ENCODE results near the gene CTNNA3. TPM values are rescaled to one million over a fixed set of nuclear protein-coding genes. Genes with fewer than 3 reads are reported as not detected.

Gene CTNNA3
- total RNA-seq, 2 donors from 2014 or later, result 3.2 to 7.2 TPM

DNA sequence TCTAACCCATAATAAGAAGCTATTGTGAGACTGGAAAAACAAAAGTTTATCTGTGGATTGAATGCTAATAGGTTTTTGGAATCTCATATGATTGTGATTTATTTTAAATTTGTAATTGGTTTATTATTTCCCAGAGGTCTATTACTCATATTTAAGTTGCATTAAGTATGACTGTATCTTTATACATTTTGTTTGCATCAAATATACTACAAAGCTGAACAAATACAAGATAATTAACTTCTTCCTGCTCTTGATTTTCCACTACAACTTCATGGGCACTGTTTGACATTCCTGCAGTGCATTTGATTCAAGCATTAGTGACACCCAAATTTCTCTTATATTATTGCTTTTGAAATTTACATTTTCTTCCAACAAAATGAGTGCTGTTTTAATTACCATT lies 1073.9 kb downstream of the CTNNA3 start:
- H3K36me3 ChIP-seq (ENCODE audit: control insufficient read depth, insufficient read depth, low read length), result no peaks in the 10 kb centered on the region
- no peaks in the 10 kb centered on the region for H3K36me3 Mint-ChIP-seq (ENCODE audit: low read depth)
- H3K4me1 ChIP-seq (ENCODE audit: control insufficient read depth, insufficient read depth, low read length), result no peaks in the 10 kb centered on the region
- H3K9me3 ChIP-seq (ENCODE audit: control insufficient read depth, low read length), result no peaks in the 10 kb centered on the region
- H3K9me3 Mint-ChIP-seq, result no peaks in the 10 kb centered on the region
- H3K27me3 Mint-ChIP-seq (ENCODE audit: insufficient read depth), result no peaks in the 10 kb centered on the region
- DNase-seq, result no peak
- H3K4me3 Mint-ChIP-seq, result no peak overlapping the region
- no peaks in the 10 kb centered on the region for H3K27me3 ChIP-seq (ENCODE audit: control insufficient read depth, insufficient read depth, low read length, poor library complexity, severe bottlenecking)
- no peak overlapping the region for H3K9ac ChIP-seq (ENCODE audit: extremely low read depth, low read length, poor library complexity, severe bottlenecking)
- no peak overlapping the region for H3K27ac ChIP-seq (ENCODE audit: low read depth, low read length)
- TF ChIP-seq, protein P1, sequence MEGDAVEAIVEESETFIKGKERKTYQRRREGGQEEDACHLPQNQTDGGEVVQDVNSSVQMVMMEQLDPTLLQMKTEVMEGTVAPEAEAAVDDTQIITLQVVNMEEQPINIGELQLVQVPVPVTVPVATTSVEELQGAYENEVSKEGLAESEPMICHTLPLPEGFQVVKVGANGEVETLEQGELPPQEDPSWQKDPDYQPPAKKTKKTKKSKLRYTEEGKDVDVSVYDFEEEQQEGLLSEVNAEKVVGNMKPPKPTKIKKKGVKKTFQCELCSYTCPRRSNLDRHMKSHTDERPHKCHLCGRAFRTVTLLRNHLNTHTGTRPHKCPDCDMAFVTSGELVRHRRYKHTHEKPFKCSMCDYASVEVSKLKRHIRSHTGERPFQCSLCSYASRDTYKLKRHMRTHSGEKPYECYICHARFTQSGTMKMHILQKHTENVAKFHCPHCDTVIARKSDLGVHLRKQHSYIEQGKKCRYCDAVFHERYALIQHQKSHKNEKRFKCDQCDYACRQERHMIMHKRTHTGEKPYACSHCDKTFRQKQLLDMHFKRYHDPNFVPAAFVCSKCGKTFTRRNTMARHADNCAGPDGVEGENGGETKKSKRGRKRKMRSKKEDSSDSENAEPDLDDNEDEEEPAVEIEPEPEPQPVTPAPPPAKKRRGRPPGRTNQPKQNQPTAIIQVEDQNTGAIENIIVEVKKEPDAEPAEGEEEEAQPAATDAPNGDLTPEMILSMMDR (conservative IDR thresholded peaks at IDR 0.05), result no peak
- H3K27ac Mint-ChIP-seq, result no peak overlapping the region
- no peak overlapping the region for H3K4me3 ChIP-seq (ENCODE audit: low read length)
- no peaks in the 10 kb centered on the region for H3K4me1 Mint-ChIP-seq

DNA sequence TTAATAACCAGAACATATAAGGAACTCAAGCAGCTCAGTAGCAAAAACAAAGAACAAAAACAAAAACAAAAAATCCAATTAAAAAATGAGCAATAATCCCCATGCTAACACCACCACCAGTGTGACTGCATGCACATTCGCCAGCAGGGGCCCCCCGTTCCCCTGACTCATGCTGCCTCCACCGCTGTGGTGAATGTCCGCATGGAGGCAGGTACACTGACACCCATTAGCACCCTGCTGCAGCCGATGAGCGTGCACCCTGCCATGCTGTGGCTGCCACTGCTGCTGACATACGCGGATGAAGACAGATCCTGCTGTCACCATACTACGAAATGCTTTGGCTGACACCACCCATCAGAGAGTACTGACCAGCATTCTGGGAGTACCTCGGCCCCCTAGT lies 1091.8 kb downstream of the CTNNA3 start:
- no peak overlapping the region for H3K4me3 ChIP-seq (ENCODE audit: low read length)
- no peak overlapping the region for H3K27ac Mint-ChIP-seq
- 90 to 92% methylated on average over 2 to 10 of the region's 10 CpGs for WGBS, 2 experiments (ENCODE audit: insufficient coverage in 1 of 2, insufficient read length in 1 of 2)
- H3K9me3 Mint-ChIP-seq, result peaks cover 11% of the 10 kb centered on the region
- no peaks in the 10 kb centered on the region for H3K27me3 Mint-ChIP-seq (ENCODE audit: insufficient read depth)
- no peak overlapping the region for H3K27ac ChIP-seq (ENCODE audit: low read depth, low read length)
- H3K9ac ChIP-seq (ENCODE audit: extremely low read depth, low read length, poor library complexity, severe bottlenecking), result no peak overlapping the region
- no peaks in the 10 kb centered on the region for H3K4me1 ChIP-seq (ENCODE audit: control insufficient read depth, insufficient read depth, low read length)
- H3K36me3 ChIP-seq (ENCODE audit: control insufficient read depth, insufficient read depth, low read length), result no peaks in the 10 kb centered on the region
- peak; percentile 79 for DNase-seq
- TF ChIP-seq, protein P1 (conservative IDR thresholded peaks at IDR 0.05), result peak; percentile 73
- H3K9me3 ChIP-seq (ENCODE audit: control insufficient read depth, low read length), result peaks cover 5% of the 10 kb centered on the region
- H3K36me3 Mint-ChIP-seq (ENCODE audit: low read depth), result no peaks in the 10 kb centered on the region
- no peaks in the 10 kb centered on the region for H3K4me1 Mint-ChIP-seq
- no peaks in the 10 kb centered on the region for H3K27me3 ChIP-seq (ENCODE audit: control insufficient read depth, insufficient read depth, low read length, poor library complexity, severe bottlenecking)
- no peak overlapping the region for H3K4me3 Mint-ChIP-seq

DNA sequence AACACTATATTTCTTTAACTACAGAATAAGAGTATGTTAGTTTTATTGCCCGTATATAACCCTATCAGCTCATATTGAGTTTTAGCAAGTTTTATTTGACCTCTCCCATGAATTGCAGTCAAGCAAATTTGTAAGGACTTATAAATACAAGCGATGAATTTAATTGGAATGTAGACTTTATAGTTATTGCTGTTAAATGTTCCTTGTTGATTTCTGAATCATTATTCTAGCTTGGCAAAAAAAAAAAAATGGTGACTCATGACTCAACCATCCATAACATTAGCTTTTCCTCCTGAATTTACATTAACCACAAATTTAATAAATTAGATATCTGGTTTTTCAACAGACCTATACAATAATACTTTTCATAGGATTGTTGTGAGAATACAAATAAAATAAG lies 1104.1 kb downstream of the CTNNA3 start:
- Mint-ChIP-seq H3K4me3 (no peak overlapping the region), H3K4me1 (no peaks in the 10 kb centered on the region), H3K36me3 (ENCODE audit: low read depth) (no peaks in the 10 kb centered on the region), H3K9me3 (no peaks in the 10 kb centered on the region), H3K27ac (no peak overlapping the region), H3K27me3 (ENCODE audit: insufficient read depth) (peaks cover 2% of the 10 kb centered on the region)
- DNase-seq, result no peak
- no peak overlapping the region for H3K4me3 ChIP-seq (ENCODE audit: low read length)
- no peak overlapping the region for H3K27ac ChIP-seq (ENCODE audit: low read depth, low read length)
- H3K4me1 ChIP-seq (ENCODE audit: control insufficient read depth, insufficient read depth, low read length), result no peaks in the 10 kb centered on the region
- WGBS, 2 experiments (ENCODE audit: insufficient coverage in 1 of 2, insufficient read length in 1 of 2), result 94% methylated on average over 2 of the region's 2 CpGs; no CpG with 5 or more reads in 1 of the 2 experiments
- TF ChIP-seq, protein P1 (conservative IDR thresholded peaks at IDR 0.05), result no peak
- no peaks in the 10 kb centered on the region for H3K9me3 ChIP-seq (ENCODE audit: control insufficient read depth, low read length)
- H3K9ac ChIP-seq (ENCODE audit: extremely low read depth, low read length, poor library complexity, severe bottlenecking), result no peak overlapping the region
- H3K27me3 ChIP-seq (ENCODE audit: control insufficient read depth, insufficient read depth, low read length, poor library complexity, severe bottlenecking), result no peaks in the 10 kb centered on the region
- no peaks in the 10 kb centered on the region for H3K36me3 ChIP-seq (ENCODE audit: control insufficient read depth, insufficient read depth, low read length)
